GM21381 (cell line): ENCODE data around the gene BCAS1.

Experiments
- ATAC-seq: cut with Tn5 transposase; IDR thresholded peaks from one replicate; pipeline ENCODE4 v1.9.1; 2021; ENCODE audit warnings: mild to moderate bottlenecking, moderate library complexity; ENCODE audit not compliant: unreplicated experiment

Gene BCAS1

GRCh38 chr20:53895385-53895755 is 175.0 kb downstream of the BCAS1 start:
- no peak for ATAC-seq

DNA sequence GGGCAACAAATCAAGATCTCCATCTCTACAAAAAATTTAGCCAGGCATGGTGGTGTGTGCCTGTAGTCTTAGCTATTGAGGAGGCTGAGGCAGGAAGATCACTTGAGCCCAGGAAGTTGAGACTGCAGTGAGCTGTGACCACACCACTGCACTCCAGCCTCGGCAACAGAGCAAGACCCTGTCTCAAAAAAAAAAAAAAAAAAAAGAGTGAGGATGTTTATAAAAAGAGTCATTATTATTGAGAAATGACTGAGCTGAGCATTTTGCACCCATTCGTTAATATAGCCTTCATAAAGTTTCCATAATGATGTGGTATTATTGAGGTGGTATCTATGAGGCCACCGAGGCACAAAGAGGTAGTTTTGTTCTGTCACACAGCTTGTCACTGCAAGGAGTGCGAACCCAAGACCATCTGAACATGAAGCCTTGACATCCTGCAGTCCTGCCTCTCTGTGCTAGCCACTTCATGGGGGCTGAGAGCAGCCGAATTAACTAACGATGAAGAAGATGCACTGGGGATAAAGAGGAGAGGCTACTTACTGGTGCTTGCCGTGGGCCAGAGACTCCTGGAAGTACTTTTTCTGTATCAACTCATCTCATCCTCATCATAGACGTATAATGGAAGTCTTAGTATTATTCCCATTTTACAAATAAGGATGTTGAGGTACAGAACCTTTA is 175.5 kb downstream of the BCAS1 start:
- no peak for ATAC-seq
